ENCODE measurements around the gene CDH22.

Gene CDH22

DNA sequence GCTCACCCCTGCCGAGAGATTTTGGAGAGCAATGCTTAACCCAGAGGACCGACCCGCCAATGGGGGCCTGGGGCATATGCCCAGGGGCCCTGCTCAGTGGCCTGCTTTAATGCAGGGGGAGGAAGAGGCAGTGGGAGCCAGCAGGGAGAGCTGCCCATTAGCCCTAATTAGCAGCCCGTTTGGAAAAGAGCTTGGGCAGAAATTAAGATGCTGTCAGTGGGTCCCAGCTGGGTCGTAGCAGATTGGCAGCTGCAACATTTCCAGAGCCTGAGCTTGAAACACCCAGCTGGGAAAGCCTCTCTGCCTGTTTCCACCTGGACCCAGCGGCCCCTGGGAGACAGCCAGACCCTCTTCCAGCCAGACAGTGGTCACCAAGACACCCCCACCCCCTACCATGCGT, 150.7 kb downstream of the CDH22 start:
- TF ChIP-seq FOXP2 (optimal IDR thresholded peaks at IDR 0.05; ENCODE audit: borderline replicate concordance, extremely low read depth, extremely low read length, insufficient read depth) (no peak), POLR2AphosphoS5 (IDR thresholded peaks at IDR 0.05; ENCODE audit: low read depth, low read length) (no peak), TAF1 (IDR thresholded peaks at IDR 0.05; ENCODE audit: borderline replicate concordance, insufficient read depth, low read length) (no peak)

DNA sequence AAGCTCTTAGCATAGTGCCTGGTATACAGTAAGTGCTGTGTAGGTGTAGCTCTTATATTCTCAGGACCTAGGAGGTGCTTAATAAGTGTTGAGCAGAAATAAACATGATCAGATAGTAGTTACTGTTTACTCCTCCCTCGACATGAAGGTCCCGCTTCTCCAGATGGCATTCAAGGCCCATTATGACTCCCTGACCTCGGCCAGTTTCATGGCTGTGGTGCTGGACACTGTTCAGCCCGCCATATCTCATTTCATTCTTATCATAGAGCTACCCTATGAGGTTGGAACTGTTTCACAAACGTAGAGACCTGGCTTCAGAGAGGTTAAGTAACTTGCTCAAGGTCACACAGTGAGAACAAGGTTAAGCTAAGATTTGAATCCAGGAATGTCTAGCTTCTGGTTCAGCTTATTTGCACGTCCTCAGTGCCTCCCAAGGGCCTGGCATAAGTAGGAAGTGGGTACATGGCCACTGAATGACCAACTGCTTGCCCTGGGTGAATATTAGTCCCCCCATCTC, 151.2 kb downstream of the CDH22 start:
- TF ChIP-seq, protein P1, sequence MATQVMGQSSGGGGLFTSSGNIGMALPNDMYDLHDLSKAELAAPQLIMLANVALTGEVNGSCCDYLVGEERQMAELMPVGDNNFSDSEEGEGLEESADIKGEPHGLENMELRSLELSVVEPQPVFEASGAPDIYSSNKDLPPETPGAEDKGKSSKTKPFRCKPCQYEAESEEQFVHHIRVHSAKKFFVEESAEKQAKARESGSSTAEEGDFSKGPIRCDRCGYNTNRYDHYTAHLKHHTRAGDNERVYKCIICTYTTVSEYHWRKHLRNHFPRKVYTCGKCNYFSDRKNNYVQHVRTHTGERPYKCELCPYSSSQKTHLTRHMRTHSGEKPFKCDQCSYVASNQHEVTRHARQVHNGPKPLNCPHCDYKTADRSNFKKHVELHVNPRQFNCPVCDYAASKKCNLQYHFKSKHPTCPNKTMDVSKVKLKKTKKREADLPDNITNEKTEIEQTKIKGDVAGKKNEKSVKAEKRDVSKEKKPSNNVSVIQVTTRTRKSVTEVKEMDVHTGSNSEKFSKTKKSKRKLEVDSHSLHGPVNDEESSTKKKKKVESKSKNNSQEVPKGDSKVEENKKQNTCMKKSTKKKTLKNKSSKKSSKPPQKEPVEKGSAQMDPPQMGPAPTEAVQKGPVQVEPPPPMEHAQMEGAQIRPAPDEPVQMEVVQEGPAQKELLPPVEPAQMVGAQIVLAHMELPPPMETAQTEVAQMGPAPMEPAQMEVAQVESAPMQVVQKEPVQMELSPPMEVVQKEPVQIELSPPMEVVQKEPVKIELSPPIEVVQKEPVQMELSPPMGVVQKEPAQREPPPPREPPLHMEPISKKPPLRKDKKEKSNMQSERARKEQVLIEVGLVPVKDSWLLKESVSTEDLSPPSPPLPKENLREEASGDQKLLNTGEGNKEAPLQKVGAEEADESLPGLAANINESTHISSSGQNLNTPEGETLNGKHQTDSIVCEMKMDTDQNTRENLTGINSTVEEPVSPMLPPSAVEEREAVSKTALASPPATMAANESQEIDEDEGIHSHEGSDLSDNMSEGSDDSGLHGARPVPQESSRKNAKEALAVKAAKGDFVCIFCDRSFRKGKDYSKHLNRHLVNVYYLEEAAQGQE (IDR thresholded peaks at IDR 0.05; ENCODE audit: insufficient read depth in 1 of 2, low read depth in 2 of 2, low read length in 2 of 2), result no peak
- TF ChIP-seq TAF1 (IDR thresholded peaks at IDR 0.05; ENCODE audit: borderline replicate concordance, insufficient read depth, low read length), result no peak
- no peak for TF ChIP-seq POLR2AphosphoS5 (IDR thresholded peaks at IDR 0.05; ENCODE audit: low read depth, low read length)
- TF ChIP-seq FOXP2 (optimal IDR thresholded peaks at IDR 0.05; ENCODE audit: borderline replicate concordance, extremely low read depth, extremely low read length, insufficient read depth), result no peak
- TF ChIP-seq SIN3A (IDR thresholded peaks at IDR 0.05; ENCODE audit: borderline replicate concordance, insufficient read depth, low read length), result no peak

DNA sequence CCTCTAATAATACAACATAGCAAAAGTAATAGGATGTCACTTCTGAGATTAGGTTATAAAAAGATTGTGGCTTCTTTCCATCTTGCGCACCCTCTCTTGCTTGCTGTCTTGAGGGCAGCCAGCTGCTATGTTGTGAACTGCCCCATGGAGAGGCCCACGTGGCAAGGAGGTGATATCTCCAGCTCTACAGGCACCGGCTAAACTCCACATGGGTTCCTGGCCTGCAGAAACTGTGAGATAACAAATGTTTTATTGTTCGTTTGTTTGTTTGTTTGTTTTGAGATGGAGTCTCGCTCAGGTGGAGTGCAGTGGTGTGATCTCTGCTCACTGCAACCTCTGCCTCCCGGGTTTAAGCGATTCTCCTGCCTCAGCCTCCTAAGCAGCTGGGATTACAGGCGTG, 152.2 kb downstream of the CDH22 start:
- no peak for TF ChIP-seq FOXP2 (optimal IDR thresholded peaks at IDR 0.05; ENCODE audit: borderline replicate concordance, extremely low read depth, extremely low read length, insufficient read depth)
- no peak for TF ChIP-seq SIN3A (IDR thresholded peaks at IDR 0.05; ENCODE audit: borderline replicate concordance, insufficient read depth, low read length)
- no peak for TF ChIP-seq POLR2AphosphoS5 (IDR thresholded peaks at IDR 0.05; ENCODE audit: low read depth, low read length)
- TF ChIP-seq, protein P1 (IDR thresholded peaks at IDR 0.05; ENCODE audit: insufficient read depth in 1 of 2, low read depth in 2 of 2, low read length in 2 of 2), result no peak
- TF ChIP-seq TAF1 (IDR thresholded peaks at IDR 0.05; ENCODE audit: borderline replicate concordance, insufficient read depth, low read length), result no peak

DNA sequence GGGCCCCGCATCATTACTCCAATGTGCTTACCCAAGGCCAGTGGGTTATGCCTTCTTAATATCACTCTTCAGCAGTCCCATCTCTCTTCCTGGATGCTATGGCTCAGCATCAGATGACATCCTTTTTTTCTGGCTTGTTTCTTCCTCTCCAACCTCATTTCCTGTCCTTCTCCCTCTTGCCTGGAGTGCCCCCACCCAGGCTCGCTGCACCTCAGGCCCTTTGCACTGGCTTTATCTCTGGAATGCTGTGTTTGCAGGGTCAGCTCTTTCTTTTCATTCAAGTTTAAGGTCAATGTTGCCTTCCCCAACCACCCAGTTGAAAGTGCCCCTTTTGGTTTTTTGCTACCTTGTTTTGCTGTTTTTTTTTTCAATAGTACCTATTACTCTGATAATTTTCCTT, 153.5 kb downstream of the CDH22 start:
- TF ChIP-seq, protein P1 (IDR thresholded peaks at IDR 0.05; ENCODE audit: insufficient read depth in 1 of 2, low read depth in 2 of 2, low read length in 2 of 2), result no peak
- TF ChIP-seq TAF1 (IDR thresholded peaks at IDR 0.05; ENCODE audit: borderline replicate concordance, insufficient read depth, low read length) (no peak), POLR2AphosphoS5 (IDR thresholded peaks at IDR 0.05; ENCODE audit: low read depth, low read length) (no peak), FOXP2 (optimal IDR thresholded peaks at IDR 0.05; ENCODE audit: borderline replicate concordance, extremely low read depth, extremely low read length, insufficient read depth) (no peak), SIN3A (IDR thresholded peaks at IDR 0.05; ENCODE audit: borderline replicate concordance, insufficient read depth, low read length) (no peak)

DNA sequence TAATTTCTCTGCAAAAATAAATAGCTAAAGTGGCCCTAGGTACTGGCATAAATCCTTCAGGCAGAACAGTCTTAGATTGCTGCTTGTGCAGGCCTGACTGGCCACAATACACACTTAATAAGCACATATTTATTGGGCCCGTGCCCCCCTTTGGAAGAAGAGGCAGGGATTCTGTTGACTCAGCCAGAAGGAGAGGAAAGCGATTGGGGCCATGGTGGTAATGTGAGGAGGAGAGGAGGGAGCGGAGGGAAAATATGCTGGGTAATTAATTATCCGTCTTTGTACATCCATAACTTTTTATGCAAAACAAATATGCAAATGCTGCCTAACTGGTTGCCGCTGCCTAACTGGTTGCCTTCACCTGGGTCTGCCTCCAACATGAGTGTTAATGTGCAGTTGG, 154.0 kb downstream of the CDH22 start:
- no peak for TF ChIP-seq SIN3A (IDR thresholded peaks at IDR 0.05; ENCODE audit: borderline replicate concordance, insufficient read depth, low read length)
- no peak for TF ChIP-seq POLR2AphosphoS5 (IDR thresholded peaks at IDR 0.05; ENCODE audit: low read depth, low read length)
- no peak for TF ChIP-seq FOXP2 (optimal IDR thresholded peaks at IDR 0.05; ENCODE audit: borderline replicate concordance, extremely low read depth, extremely low read length, insufficient read depth)
- no peak for TF ChIP-seq TAF1 (IDR thresholded peaks at IDR 0.05; ENCODE audit: borderline replicate concordance, insufficient read depth, low read length)
- TF ChIP-seq, protein P1 (IDR thresholded peaks at IDR 0.05; ENCODE audit: insufficient read depth in 1 of 2, low read depth in 2 of 2, low read length in 2 of 2), result no peak
